GM19395 (cell line): ENCODE data around the gene S100A5.

Source experiments
- ATAC-seq: cut with Tn5 transposase; IDR thresholded peaks from one replicate; pipeline ENCODE4 v1.9.1; 2021; ENCODE audit warnings: mild to moderate bottlenecking, moderate library complexity; ENCODE audit not compliant: unreplicated experiment

S100A5 gene

GRCh38 chr1:153548722-153549688 lies 8.3 kb upstream of the S100A5 start, which contains the start of gene S100A3:
Gene S100A3 (minus strand): TSS chr1:153549258. CDS start chr1:153548485, 773 bp downstream.
- ATAC-seq: no peak

DNA sequence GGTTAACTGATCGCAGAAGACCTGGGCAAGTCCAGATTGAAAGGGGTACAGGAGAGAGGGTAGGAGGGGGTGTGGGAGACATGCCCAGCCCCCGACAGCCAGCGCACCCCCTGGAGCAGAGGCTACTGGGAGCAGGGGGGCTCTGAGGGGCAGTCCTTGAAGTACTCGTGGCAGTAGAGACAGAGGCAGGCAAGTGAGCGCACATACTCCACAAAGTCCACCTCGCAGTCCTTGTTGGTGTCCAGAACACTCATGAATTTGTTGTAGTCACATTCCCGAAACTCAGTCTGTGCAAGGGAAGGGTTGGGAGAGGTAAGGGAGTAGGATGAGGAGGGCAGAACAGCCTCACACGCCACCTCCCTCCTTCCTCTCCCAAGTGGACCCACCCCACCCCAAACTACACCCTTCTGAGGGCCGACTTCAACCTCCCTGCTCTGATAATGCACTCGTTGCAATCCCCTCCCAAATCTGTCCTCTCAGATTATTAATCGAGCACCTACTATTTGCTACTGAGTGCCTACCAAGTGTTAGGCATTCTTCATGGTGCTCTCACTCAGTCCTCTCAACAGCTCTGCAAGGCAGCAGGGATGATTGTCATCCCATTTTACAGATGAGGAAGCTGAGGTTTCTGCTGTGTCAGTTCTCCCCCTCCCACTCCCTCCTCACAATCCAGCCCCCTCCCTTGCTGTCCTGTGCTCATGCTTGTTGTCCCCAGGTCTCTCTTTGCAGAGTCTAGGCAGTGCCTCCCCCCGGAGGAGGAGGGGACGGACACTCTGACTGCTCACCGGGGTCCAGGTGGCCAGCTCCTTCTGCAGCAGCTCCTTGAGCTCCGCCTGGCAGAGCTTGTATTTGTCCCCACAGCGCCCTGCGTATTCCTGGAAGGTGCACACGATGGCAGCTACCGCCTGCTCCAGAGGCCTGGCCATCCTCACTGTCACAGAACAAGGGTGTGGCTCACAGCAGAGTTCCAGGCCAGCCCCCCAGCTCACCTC lies 7.1 kb upstream of the S100A5 start:
- ATAC-seq: no peak

- no peak for ATAC-seq
Observed at GRCh38 chr1:153546796-153547559, 6.2 kb upstream of the S100A5 start.

- ATAC-seq: no peak
Observed at GRCh38 chr1:153546371-153546770, 5.6 kb upstream of the S100A5 start.

DNA sequence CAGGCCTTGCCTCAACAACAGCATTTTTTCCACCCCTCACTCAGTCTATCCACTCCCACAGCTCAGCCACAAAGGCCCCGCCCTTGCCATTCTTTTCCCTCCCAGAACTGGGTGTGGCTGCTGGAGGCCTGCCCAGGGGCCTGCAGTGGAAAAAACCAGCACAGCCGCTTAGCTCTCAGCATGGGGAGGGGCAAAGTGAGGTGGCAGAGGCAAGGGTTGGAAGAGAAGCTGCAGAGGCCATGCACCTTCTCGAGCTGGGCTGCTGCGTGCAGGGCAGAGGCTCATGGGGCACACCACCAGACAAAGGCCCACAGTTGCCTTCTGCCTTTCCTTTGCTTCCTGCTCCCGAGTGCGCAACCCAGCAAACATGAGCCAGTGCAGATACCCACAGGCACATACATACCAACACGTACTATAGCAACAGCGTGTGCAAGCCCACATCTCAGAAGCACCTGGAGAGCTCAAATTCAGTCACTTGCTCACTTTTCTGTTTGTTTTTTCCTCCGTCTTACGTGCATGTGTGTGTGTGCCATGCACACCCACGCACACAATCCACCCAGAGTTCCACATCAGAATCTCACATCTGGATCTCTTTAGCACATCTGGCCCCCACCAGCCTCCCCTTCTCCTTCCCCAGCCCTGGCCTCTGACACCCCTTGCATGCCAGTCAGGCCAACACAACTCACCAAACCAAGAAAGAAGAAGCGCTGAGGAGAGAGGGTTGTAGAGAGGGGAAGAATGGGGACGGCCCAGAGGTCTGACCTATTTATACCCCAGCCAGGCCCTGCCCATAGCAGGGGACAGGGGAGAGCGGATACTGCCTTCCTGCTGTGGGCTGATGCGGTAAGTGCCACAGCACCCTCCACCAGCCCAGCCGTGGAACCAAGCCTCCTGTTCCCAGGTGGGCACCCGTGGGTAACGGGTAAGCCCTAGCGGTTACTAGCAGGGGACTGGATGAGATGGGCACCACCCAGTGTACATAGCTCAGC lies 4.6 kb upstream of the S100A5 start, which contains the start of gene S100A4:
Gene S100A4 (minus strand): TSS at position 740 of the 989 bp plus-strand sequence. CDS start 1,012 bp downstream, outside the sequence.
- peak; percentile 59 for ATAC-seq

DNA sequence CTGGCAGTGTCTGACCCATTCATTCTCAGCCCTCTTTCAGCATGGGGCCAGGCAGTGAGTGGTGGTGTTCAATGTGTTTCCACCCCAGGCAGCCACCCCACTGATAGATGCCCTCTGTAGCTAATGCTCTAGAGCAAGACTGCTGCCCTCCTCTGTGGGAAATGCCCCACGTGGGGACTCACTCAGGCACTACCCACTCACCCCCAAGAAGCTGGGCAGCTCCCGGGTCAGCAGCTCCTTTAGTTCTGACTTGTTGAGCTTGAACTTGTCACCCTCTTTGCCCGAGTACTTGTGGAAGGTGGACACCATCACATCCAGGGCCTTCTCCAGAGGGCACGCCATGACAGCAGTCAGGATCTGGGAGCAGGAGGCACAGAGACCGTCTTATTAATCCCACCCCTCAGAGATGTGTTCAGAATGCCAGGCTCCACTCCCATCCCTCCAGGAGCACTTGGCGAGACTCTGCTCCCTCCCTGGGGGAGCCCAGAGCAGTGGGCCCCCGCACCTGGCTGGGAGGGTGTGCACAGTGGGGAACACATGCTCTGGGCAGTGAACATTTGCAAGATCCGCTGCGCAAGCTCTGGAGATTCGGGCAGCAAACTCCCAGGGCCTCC lies 3.8 kb upstream of the S100A5 start:
- ATAC-seq: no peak

- ATAC-seq: no peak
Observed at GRCh38 chr1:153543736-153544135, 3.0 kb upstream of the S100A5 start.

GRCh38 chr1:153542956-153543711 lies 2.4 kb upstream of the S100A5 start:
- ATAC-seq: no peak

- ATAC-seq: no peak
Observed at GRCh38 chr1:153541641-153542590, 1.2 kb upstream of the S100A5 start.

DNA sequence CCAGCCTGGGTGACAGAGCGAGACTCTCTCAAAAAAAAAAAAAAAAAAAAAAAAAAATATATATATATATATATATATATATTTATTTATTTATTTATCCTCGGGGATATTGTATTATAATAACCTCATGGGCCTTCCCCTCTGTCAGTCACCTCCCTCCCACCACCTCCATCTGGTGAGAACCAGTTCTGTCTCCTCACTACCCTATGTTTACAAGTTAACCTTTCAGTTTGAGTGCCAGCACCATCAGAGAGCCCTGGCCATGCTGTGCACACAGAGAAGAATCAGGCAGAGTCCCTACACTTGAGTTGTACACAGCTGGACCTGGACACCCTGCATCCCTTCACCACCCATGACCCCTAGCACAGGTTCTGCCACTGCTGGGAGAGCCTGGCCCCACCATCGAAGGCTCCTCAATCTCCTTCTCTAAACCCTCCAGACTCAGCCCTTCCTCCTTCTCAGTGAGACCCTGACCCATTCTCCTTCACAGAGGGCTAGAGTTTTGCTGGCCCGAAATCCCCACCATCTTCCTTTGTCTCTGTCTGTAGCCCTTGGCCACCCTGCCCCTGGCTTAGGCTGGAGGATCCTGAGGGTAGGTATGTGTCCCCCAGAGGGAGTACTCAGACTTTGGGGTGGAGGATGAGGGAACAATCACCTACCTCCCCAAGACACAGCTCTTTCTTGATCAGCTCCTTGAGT lies 1.2 kb downstream of the S100A5 start:
- ATAC-seq: no peak

DNA sequence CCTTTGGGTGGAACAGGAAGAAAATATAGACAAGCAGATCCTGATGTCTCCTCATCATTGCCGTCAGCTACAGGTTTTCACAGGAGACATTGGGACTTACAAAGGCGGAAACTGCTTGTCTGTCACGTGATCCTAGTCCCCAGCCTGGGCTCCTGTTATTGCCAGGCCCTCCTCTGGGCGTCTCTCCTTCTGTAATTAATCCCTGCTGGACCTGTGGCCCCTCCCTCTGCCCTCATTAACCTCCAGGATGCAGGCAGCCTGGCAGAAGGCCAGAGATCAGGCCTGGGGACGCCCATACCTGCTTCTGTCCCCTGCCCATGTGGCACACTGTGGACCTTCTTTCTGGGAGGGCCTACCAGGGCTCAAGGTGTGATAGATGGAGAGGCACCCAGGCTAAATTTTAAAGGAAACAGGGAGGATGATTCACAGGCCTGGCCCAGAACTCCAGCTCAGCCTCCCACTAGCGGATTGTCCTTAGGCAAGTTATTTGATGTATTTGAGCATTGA lies 2.4 kb downstream of the S100A5 start:
- ATAC-seq: no peak

GRCh38 chr1:153537376-153537730 lies 3.4 kb downstream of the S100A5 start:
- ATAC-seq: no peak

GRCh38 chr1:153536671-153537375 lies 3.9 kb downstream of the S100A5 start:
- no peak for ATAC-seq

DNA sequence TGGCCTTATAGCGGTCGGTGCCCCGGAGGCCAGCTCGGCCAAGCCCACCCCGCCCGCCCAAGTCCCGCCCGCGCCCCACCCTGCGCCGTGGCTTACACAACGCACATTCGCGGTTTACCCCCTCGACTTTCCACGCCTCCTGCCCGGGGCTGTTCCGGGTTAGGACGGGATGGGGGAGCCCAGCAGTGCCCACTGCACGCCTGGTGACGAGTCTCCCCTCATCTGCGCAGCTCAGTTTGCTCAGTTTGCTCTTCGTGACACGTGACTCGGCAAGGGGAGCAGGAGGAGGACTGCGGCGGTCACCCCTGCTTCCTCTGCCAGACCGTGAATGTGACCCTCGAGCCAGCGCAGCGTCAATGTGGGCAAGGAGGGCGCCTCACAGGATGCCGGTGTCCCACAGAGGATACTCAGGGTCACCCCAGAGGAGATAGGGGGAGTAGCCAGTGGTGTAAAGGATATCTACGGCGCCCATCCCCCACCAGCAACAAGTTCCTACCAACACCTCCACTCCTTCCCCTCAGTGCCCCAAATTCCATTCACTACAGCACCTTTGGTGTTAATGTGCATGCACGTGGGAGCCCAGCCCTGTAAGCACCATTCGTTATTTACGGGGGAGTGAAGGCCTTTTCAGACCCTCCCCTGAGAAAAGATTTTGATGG lies 4.6 kb downstream of the S100A5 start:
- no peak for ATAC-seq
